Activated CD4-positive, alpha-beta T cell treated with anti-CD3 and anti-CD28 coated beads, Interleukin-2, amount 10 ng/mL, durations not matched to agents 7 days and 5 days (primary cell): ENCODE measurements around the gene TRMT61A. TPM values are rescaled to one million over a fixed set of nuclear protein-coding genes. Genes with fewer than 3 reads are reported as not detected.
"Not testable (repeated sequence)": the region's sequence is repeated elsewhere in the genome, so short reads cannot be mapped to it uniquely, and the experiment has no call there.

ENCODE experiments used
- CTCF ChIA-PET: fragments of 350-600 bp; sonication (Branson Sonifier 250); formaldehyde crosslinking; loops from one replicate; lab custom pipeline; 2021; ENCODE audit warnings: antibody characterized with exemption; lab: Charles Lee
- POLR2A ChIA-PET: fragments of 350-600 bp; sonication (Branson Sonifier 250); formaldehyde crosslinking; loops from one replicate; lab custom pipeline; 2021; ENCODE audit warnings: antibody characterized with exemption; lab: Charles Lee
- DNase-seq: peaks from one replicate; pipeline ENCODE4 v3.0.0-alpha.2; 2020
- H3K27ac Mint-ChIP-seq: one replicate; pipeline ENCODE4 v1.8.0; 2021; ENCODE audit warnings: mild to moderate bottlenecking, moderate library complexity, mixed read lengths
- H3K27me3 Mint-ChIP-seq: one replicate; pipeline ENCODE4 v1.8.0; 2021; ENCODE audit warnings: mixed read lengths
- H3K36me3 Mint-ChIP-seq: one replicate; pipeline ENCODE4 v1.8.0; 2021; ENCODE audit warnings: low read depth, mixed read lengths
- H3K4me1 Mint-ChIP-seq: one replicate; pipeline ENCODE4 v1.8.0; 2021; ENCODE audit warnings: mixed read lengths
- H3K4me3 Mint-ChIP-seq: one replicate; pipeline ENCODE4 v1.8.0; 2021; ENCODE audit warnings: mild to moderate bottlenecking, moderate library complexity, mixed read lengths
- H3K9me3 Mint-ChIP-seq: one replicate; pipeline ENCODE4 v1.8.0; 2021; ENCODE audit warnings: mixed read lengths
- total RNA-seq, 2 experiments: library from RNA; stranded (reverse); gene quantifications; one replicate each; pipeline ENCODE4 v1.2.3, GENCODE V29; 2021

Gene TRMT61A
- total RNA-seq, 2 experiments from 2014 or later: 7.0 to 8.8 TPM

- H3K27me3 Mint-ChIP-seq: peaks cover 22% of the 10 kb centered on the region
- H3K27ac Mint-ChIP-seq: peak overlapping the region; percentile 60
- no peaks in the 10 kb centered on the region for H3K36me3 Mint-ChIP-seq
- H3K4me3 Mint-ChIP-seq: peak overlapping the region; percentile 41
- H3K4me1 Mint-ChIP-seq: peaks cover 13% of the 10 kb centered on the region
- ChIA-PET CTCF (interaction anchor here (1.2 kb wide), 1 partner anchor 22 kb away, joined by 3 read pairs; no protein-coding TSS in a partner anchor), POLR2A (interaction anchor here (1.0 kb wide), 1 partner anchor 42 kb away, joined by 4 read pairs; no protein-coding TSS in a partner anchor)
- no peak for DNase-seq
- no peaks in the 10 kb centered on the region for H3K9me3 Mint-ChIP-seq
Observed at GRCh38 chr14:103519837-103520212, 9.2 kb upstream of the TRMT61A start.

DNA sequence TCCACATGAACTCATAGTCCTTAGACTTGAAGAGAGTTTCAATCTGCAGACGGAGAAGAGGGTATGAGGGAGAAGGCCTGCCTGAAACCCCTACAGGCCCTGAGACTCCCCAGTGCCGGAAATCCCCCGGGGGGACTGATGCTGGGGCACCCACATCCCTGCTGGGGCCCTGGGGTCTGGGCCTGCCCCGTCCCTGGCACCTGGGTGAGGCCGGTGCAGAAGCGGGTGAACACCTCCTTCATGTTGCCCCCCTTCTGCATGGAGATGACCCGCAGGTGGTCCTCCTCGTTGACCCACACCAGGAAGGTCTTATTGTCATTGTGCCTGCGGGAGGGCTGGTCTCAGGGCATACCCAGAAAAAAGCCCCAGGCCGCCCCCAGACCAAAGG, 8.7 kb upstream of the TRMT61A start:
- Mint-ChIP-seq H3K36me3 (no peaks in the 10 kb centered on the region), H3K4me3 (peak overlapping the region; percentile 41), H3K27ac (peak overlapping the region; percentile 60), H3K9me3 (no peaks in the 10 kb centered on the region), H3K27me3 (peaks cover 22% of the 10 kb centered on the region), H3K4me1 (peaks cover 13% of the 10 kb centered on the region)
- ChIA-PET CTCF (interaction anchor here (0.5 to 1.4 kb wide), 6 partner anchors 9 to 331 kb away, joined by 3 to 4 read pairs (median 3); partner anchors contain the start of gene TRMT61A), POLR2A (no interaction called here)
- DNase-seq: no peak

- Mint-ChIP-seq H3K9me3 (no peaks in the 10 kb centered on the region), H3K36me3 (no peaks in the 10 kb centered on the region), H3K27me3 (peaks cover 22% of the 10 kb centered on the region), H3K4me3 (peak overlapping the region; percentile 43), H3K27ac (no peak overlapping the region), H3K4me1 (peaks cover 13% of the 10 kb centered on the region)
- POLR2A ChIA-PET: no interaction called here
- DNase-seq: peak; percentile 66
- CTCF ChIA-PET: interaction anchor here (0.5 to 1.4 kb wide), 11 partner anchors 9 to 1321 kb away, joined by 3 to 4 read pairs (median 3); partner anchors contain the start of gene TRMT61A
Observed at GRCh38 chr14:103520657-103521437, 8.1 kb upstream of the TRMT61A start.

- peak; percentile 22 for DNase-seq
- CTCF ChIA-PET: interaction anchor here (0.5 to 1.4 kb wide), 10 partner anchors 8 to 1322 kb away, joined by 3 to 4 read pairs (median 3); no protein-coding TSS in a partner anchor
- no peaks in the 10 kb centered on the region for H3K9me3 Mint-ChIP-seq
- H3K4me1 Mint-ChIP-seq: peaks cover 13% of the 10 kb centered on the region
- H3K27ac Mint-ChIP-seq: no peak overlapping the region
- no peaks in the 10 kb centered on the region for H3K36me3 Mint-ChIP-seq
- POLR2A ChIA-PET: no interaction called here
- peaks cover 22% of the 10 kb centered on the region for H3K27me3 Mint-ChIP-seq
- H3K4me3 Mint-ChIP-seq: no peak overlapping the region
Observed at GRCh38 chr14:103521438-103521950, 7.5 kb upstream of the TRMT61A start.

DNA sequence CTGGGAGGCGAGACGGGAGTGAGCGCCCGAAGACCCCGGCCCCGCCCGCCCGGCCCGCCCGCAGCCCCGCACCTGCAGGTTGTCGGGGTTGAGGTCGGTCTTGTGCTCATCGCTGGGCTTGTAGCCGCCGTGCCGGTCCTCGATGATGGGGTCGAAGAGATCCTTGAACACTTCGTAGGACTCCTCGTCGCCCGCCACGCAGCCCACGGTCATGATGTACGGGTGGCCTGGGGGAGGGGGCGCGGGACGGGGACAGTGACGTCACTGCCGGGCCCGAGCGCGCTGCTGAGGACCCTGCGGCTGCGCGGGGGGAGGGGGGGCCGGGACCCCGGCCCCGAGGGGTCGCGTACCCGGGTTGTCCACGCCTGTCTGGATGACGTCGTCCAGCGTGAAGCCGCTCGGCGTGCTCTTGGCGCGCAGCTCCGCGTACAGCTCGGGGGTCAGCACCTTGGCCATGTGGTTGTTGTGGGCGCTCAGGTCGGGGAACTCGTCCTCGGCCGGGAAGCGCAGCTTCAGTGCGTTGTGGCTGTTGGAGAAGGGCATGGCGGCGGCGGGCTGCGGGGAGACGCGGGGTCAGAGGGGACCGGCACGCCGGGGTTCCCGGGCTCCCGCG, 6.9 kb upstream of the TRMT61A start:
- CTCF ChIA-PET: interaction anchor here (0.5 to 1.2 kb wide), 4 partner anchors 8 to 48 kb away, joined by 3 read pairs; no protein-coding TSS in a partner anchor
- Mint-ChIP-seq H3K4me1 (peaks cover 18% of the 10 kb centered on the region), H3K27me3 (peaks cover 22% of the 10 kb centered on the region), H3K9me3 (no peaks in the 10 kb centered on the region), H3K27ac (no peak overlapping the region), H3K4me3 (peak overlapping the region; percentile 30), H3K36me3 (no peaks in the 10 kb centered on the region)
- DNase-seq: no peak
- POLR2A ChIA-PET: interaction anchor here (0.6 kb wide), 1 partner anchor 40 kb away, joined by 3 read pairs; no protein-coding TSS in a partner anchor

DNA sequence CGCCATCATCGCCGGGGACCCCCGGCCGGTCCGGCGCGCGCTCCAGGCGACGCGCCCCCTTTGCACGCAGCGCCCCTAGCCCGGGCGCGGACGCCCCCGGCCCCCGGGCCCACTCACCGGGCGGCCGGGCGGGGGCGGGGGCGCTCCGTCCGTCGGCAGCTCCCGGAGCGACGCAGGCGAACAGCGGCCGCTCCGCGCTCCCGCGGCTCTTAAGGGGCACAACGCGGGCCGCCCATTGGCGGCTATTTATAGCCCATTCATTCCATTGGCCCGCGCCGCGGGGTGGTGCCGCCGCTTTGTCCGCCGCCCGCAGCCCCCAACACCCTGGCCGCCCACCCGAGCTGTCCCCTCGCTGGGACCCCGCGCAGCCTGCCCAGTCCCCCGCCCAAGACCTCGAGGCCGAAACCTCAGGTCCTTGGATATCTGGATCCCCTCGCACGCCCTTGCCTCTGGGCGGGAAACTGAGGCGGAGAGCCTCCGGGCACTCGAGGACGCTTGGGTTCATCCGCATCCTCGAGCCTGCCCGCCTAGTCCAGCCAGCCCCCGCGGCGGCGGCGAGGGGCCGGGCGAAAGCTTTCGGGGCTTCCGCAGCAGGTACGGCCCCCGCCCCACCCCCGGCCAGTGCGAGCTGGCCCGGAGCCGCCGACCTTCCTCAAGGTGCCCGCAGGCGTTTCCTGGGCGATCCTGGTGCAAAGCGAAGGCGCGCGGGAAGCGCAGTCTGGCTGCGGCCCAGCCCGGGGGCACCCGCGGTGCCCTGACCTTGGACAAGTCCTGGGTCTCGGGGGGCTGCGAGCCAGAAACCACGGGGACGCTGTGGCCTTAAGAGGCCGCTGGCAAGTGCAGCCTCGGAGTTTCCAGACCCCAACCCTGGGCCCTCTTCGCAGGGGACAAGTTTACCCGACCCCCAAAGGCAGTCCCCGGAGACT, 6.1 kb upstream of the TRMT61A start, which contains the start of gene CKB:
TSS of gene CKB (minus strand) at position 182 of the 926 bp plus-strand sequence. CDS start 337 bp downstream, outside the sequence.
- no peak for DNase-seq
- Mint-ChIP-seq H3K9me3 (no peaks in the 10 kb centered on the region), H3K27me3 (peaks cover 22% of the 10 kb centered on the region), H3K36me3 (no peaks in the 10 kb centered on the region), H3K27ac (no peak within 1 kb of the TSS), H3K4me3 (peak within 1 kb of the TSS; percentile 30), H3K4me1 (peaks cover 26% of the 10 kb centered on the region)
- POLR2A ChIA-PET: interaction anchor here (0.6 kb wide), 1 partner anchor 39 kb away, joined by 3 read pairs; no protein-coding TSS in a partner anchor
- CTCF ChIA-PET: interaction anchor here (1.1 kb wide), 1 partner anchor 24 kb away, joined by 3 read pairs; no protein-coding TSS in a partner anchor

DNA sequence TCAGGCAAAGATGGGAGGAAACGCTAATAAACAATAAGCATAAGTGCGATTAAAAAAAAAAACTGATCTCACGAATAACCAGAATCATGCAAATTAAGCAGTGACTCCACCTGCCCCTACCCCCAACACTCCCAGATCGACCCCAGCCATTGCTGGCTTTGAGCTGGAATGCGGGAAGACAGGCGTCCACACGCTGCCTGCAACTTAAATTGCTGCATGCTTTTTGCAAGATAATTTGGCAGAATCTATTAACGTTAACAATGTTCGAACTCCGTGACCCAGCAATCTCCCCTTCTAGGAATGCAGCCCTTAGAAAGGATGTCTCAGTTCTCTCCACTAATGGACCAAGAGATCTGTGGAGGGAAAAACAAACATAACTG, 5.4 kb upstream of the TRMT61A start:
- DNase-seq: no peak
- H3K27ac Mint-ChIP-seq: no peak overlapping the region
- peaks cover 22% of the 10 kb centered on the region for H3K27me3 Mint-ChIP-seq
- H3K4me3 Mint-ChIP-seq: no peak overlapping the region
- H3K9me3 Mint-ChIP-seq: no peaks in the 10 kb centered on the region
- no peaks in the 10 kb centered on the region for H3K36me3 Mint-ChIP-seq
- H3K4me1 Mint-ChIP-seq: peaks cover 29% of the 10 kb centered on the region
- CTCF ChIA-PET: no interaction called here
- POLR2A ChIA-PET: no interaction called here

- no peak for DNase-seq
- ChIA-PET POLR2A (no interaction called here), CTCF (no interaction called here)
- H3K36me3 Mint-ChIP-seq: peaks cover 2% of the 10 kb centered on the region
- no peak overlapping the region for H3K4me3 Mint-ChIP-seq
- H3K4me1 Mint-ChIP-seq: peaks cover 29% of the 10 kb centered on the region
- peaks cover 22% of the 10 kb centered on the region for H3K27me3 Mint-ChIP-seq
- H3K9me3 Mint-ChIP-seq: no peaks in the 10 kb centered on the region
- no peak overlapping the region for H3K27ac Mint-ChIP-seq
Observed at GRCh38 chr14:103524002-103524935, 4.7 kb upstream of the TRMT61A start.

DNA sequence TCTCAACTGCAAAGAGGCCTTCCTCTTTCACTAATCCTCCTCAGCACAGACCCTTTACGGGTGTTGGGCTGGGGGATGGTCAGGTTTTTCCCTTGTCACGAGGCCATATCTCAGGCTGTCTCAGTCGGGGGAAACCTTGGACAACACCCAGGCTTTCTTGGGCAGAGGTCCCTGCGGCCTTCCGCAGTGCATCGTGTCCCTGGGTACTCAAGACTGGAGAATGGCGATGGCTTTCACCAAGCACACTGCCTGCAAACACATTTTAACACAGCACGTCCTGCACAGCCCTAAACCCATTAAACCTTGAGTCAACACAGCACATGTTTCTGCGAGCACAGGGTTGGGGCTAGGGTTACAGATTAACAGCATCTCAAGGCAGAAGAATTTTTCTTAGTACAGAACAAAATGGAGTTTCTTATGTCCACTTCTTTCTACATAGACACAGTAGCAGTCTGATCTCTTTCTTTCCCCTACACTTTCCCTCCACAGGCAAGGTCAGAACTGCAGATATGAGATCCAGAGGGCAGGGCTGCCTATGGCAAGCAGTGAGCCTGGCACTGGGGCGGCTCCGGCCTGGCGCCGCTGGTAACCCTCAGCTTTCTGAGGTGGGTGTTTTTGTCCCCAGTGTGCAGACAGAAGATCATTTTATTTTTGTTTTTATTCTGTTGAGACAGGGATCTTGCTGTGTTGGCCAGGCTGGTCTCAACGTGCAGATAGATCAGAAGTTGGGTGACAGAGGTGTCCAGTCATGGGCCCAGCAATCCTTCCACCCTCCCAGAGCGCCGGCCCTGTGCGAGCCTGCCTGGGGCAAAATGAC, 3.4 kb upstream of the TRMT61A start:
- CTCF ChIA-PET, H3K36me3 Mint-ChIP-seq, H3K27ac Mint-ChIP-seq, DNase-seq, H3K9me3 Mint-ChIP-seq, POLR2A ChIA-PET, H3K4me3 Mint-ChIP-seq: not testable (repeated sequence)
- H3K27me3 Mint-ChIP-seq: peaks cover 20% of the 10 kb centered on the region
- peaks cover 37% of the 10 kb centered on the region for H3K4me1 Mint-ChIP-seq

DNA sequence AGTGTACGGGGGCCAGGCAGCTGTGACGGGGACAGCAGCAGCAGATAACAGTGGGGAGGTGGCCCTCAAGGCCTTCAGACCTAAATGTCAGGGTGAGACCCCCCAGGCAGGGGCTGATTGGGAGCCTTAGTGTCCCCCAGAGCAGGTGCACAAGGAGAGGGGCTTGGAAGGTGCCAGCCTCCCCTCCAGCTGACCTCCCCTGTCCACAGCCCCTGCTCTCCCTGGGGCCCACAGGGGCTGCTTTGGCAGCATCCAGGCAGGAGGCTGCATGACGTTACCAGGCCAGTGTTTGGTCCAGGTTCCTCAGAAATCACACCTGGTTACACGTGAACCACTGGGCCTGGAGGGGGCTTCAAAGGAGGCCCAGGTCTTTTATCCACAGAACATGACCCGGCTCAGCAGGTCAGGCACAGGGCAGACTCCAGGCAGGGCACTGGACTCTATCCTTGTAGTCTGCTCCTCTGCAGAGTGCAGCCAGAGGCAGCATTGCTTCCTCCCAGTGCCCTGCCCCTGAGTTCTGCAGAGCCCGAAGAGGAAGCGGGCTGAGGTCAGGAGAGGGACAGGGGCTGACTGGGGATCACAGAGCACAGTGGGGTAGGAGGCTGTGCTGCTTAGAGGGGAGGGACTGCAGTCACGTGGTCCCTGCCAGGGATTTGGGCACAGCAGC, 2.6 kb upstream of the TRMT61A start:
- no peak overlapping the region for H3K4me3 Mint-ChIP-seq
- peaks cover 4% of the 10 kb centered on the region for H3K36me3 Mint-ChIP-seq
- no peak overlapping the region for H3K27ac Mint-ChIP-seq
- H3K27me3 Mint-ChIP-seq: peaks cover 20% of the 10 kb centered on the region
- peaks cover 41% of the 10 kb centered on the region for H3K4me1 Mint-ChIP-seq
- DNase-seq: no peak
- no peaks in the 10 kb centered on the region for H3K9me3 Mint-ChIP-seq
- ChIA-PET POLR2A (no interaction called here), CTCF (interaction anchor here (0.5 to 2.5 kb wide), 3 partner anchors 8 to 232 kb away, joined by 4 to 12 read pairs (median 4); no protein-coding TSS in a partner anchor)
